ENCODE data around the gene ANKH.

Gene ANKH

DNA sequence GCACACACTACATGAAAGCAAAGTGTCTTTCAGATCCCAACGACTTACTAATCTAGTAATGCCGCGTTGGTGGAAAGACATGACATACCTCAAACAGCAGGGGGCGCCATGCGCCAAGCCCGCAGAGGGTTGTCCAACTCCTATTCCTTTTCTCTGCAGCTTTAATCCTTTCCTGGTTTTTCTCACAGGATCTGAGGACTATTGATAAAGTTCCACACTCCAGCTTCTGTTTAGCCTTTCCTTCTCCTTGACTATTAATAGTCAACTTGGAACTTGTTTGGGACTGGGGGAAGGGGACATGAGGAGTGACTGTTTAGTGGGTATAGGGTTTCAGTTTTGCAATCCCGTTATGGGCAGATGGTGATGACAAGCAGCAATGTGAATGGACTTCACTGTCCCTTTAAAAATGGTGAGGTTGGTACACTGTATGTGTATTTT is 144.1 kb downstream of the ANKH start:
- H3K27ac ChIP-seq = no peak overlapping the region
- DNase-seq (ENCODE audit: low read depth, low spot score) = no peak

GRCh38 chr5:14726066-14726838 is 145.3 kb downstream of the ANKH start:
- no peak overlapping the region for H3K27ac ChIP-seq
- no peak for DNase-seq (ENCODE audit: low read depth, low spot score)

GRCh38 chr5:14724633-14725032 is 146.9 kb downstream of the ANKH start:
- no peak overlapping the region for H3K27ac ChIP-seq
- DNase-seq (ENCODE audit: low read depth, low spot score) = no peak

DNA sequence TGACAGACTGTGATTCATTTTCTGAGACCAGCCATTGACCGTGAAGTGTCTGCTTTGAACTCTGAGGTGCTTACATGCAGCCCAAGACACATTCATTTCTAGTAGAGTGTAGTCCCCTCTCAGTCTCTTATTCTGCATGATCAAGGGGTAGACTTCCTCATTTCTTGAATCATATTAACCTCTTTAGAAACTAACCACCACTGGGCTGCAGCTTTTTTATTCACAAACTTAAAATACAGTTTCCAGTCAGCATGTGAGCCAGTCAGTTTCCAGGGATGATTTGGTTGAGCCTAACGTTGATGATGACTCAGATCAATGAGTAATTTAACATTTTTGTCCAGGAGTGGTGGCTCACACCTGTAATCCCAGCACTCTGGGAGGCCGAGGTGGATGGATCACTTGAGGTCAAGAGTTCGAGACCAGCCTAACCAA is 147.9 kb downstream of the ANKH start:
- H3K27ac ChIP-seq = no peak overlapping the region
- DNase-seq (ENCODE audit: low read depth, low spot score) = no peak

- H3K27ac ChIP-seq = no peak overlapping the region
- DNase-seq (ENCODE audit: low read depth, low spot score) = no peak
Observed at GRCh38 chr5:14722923-14723322, 148.7 kb downstream of the ANKH start.

DNA sequence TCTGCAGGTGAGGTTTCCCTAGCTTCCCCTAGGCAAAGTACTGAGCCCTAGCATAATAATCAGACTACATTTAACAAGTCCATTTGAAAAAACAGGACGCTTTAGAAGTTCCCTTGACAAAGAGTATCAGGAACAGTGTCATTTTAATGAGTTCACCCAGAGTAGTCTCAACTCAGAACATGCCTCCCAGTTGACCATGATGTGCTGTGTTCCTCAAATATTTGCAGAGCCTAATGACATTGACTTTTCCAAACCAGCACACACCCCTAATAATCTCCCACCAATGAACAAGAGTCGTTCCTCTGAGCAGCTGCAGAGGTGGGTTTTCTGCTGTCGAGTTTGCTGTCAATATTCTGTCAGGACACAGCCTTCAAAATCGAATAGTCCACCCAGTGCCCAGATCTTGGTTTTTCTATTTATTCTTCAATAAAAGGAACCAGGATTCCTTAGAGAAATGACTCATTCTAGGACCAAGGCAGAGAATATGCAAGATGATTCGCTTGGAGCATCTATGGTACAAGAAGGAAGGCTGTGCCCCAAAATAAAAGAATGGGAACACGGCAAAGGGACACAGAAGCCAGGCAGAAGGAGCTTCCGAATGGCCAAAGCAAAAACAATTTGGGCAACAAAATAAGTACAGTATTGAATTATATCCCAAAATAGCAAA is 149.5 kb downstream of the ANKH start:
- no peak for DNase-seq (ENCODE audit: low read depth, low spot score)

DNA sequence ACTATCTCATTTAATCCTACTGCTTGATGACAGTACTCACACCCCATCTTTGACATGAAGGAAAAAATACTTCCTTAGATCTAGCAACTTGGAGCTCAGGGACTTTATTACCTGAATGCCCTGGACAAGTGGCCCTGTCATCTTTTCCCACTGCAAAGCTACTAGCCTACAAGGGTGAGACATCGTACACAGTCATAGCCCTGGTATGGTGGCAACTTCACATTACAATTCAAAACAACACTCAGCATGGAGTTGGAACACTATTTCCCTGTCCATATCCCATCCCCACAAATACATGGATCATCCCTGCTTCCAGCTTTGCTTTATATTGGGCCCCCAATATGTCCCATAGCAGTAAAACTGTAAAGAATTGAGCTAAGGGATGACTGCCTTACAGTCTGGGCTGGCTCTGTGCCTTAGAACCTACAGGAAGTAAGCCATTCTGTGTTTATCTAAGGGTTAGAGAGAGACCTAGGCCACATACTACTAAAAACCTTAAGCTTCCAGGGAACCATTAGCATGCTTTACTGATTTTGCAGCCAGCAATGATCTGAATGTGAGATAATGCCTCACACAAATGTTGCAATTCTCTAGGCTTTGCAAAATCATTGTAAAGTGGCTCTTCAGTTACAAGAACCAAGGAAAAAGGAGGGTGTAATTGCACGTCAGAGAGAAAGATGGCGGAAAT is 151.2 kb downstream of the ANKH start:
- DNase-seq (ENCODE audit: low read depth, low spot score) = no peak
- H3K27ac ChIP-seq = peak overlapping the region; percentile 13

More for the DNA sequence above, 149.5 kb downstream of the ANKH start:
- H3K27ac ChIP-seq = no peak overlapping the region

- no peak overlapping the region for H3K27ac ChIP-seq
- no peak for DNase-seq (ENCODE audit: low read depth, low spot score)
Observed at GRCh38 chr5:14718778-14719177, 152.8 kb downstream of the ANKH start.

DNA sequence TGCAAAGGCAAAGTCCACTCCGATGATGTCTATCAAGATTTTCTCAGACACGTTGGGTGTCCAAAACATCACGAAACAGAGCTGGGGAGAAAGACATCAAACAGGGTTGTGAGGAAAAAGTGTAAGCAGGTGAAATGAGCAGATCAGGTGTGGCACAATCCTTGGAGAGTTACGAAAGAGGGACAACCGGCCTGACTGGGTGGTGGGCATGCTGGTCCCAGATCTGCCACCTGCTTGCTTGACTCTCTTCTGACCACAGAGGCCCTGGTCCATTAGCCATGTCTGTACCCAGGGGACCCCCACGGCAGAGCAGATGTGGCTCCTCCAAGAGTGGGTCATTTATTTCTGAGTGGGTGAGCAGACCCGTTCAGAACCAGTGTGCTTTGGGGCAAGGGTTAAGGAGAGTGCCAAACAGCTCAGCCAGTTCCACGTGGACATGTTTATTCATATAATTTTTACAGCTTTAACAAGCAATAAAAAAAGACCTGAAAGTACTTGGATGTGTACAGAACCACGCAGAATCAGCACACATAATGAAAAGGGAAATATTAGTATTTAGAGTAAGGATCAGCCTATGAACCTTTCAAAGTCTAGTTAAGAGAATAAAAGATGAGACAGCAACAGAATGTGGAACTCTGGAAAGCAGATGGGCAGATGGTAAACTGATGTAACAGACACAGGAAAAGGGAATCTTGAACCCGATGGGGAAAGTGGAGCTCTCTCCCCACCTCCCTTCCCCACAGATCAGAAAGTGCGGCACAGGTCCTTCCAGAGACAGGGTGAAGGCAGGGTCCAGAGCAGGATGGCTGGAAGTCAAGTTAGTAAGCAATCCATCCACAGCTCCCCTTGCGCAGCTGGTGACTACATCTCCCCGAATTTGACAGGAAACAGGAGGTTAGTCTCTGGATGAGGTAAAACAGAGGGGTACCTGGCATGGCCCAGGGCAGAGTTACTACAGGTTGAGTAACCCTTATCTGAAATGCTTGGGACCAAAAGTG is 154.5 kb downstream of the ANKH start:
- no peak for DNase-seq (ENCODE audit: low read depth, low spot score)
- H3K27ac ChIP-seq = no peak overlapping the region

DNA sequence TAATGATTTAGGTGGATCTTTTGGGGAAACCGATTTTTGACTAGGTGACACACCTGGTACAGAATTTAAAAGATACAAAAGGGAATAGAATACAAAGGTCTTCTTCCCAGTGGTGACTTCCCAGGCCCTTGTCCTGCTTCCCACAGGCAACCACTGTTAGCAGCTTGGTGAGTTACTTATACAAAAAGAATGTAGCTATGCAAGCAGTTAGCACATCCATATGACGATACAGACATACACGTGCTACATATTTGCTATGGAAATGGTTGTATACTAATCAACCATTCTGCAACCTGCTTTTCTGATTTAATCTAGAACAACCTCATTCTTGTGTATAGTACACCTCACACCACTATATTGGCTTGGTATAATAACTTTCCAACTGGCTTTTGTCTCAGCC is 156.1 kb downstream of the ANKH start:
- no peak for DNase-seq (ENCODE audit: low read depth, low spot score)
- H3K27ac ChIP-seq = no peak overlapping the region

- DNase-seq (ENCODE audit: low read depth, low spot score) = no peak
- H3K27ac ChIP-seq = no peak overlapping the region
Observed at GRCh38 chr5:14714706-14715105, 156.9 kb downstream of the ANKH start.

GRCh38 chr5:14713476-14714390 is 157.8 kb downstream of the ANKH start:
- H3K27ac ChIP-seq = no peak overlapping the region
- no peak for DNase-seq (ENCODE audit: low read depth, low spot score)

DNA sequence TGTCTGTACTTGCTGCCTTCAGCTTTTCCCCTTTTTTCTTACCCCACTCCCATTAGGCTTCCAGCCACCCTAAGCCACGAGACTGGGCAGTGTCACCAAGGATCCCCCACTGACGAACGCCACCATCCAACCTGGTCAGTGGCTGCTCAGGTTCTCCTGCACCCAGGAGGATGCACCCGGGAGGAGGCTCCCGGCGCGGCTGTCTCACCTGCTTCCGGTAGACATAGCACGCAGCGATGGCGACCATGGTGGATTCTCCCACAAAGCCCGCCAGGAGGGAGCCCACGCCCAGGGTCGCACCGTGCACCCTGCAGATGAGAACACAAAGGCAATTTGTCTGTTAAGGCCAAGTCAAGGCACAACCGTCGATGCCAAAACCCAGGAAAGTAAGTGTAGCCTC is 158.9 kb downstream of the ANKH start:
- no peak for DNase-seq (ENCODE audit: low read depth, low spot score)
- H3K27ac ChIP-seq = no peak overlapping the region

DNA sequence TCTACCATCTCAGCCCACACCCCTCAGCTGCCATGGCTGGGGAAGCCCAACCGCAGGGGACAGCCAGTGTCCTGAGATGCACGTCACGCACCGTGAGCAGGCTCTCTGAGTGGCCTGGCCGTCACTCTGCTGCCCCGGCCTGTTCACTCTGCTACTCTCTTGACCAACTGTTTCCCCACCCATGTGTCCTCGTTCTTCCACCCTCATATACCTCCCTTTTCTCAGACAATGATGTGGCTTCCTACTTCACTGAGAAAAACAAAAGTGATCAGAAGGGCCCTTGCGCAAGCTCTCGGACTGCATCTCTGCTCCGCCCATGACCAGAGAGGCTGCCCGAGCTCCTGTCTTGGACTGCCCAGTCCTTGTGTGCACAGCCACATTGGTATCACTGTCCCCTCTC is 159.4 kb downstream of the ANKH start:
- no peak overlapping the region for H3K27ac ChIP-seq
- DNase-seq (ENCODE audit: low read depth, low spot score) = no peak

GRCh38 chr5:14710313-14710994 is 161.1 kb downstream of the ANKH start:
- DNase-seq (ENCODE audit: low read depth, low spot score) = no peak
- no peak overlapping the region for H3K27ac ChIP-seq

DNA sequence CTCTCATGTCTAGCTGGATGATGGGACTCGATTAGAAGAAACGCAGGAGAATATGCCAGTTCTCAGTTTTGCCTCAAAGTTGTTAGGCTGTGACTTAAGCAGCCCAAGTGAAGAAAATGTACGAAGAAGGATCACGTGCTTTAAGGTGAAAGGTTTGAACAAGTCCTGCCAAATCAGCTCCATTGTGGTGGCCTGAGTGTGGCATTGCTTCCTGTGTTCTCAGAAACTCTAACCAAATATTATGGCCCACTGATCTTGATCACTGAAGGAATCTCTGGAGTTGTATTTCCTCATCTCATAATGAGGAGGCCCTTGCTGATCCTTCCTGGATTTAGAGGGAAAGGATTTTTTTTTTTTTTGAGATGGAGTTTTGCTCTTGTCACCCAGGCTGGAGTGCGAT is 163.0 kb downstream of the ANKH start:
- no peak for DNase-seq (ENCODE audit: low read depth, low spot score)
- no peak overlapping the region for H3K27ac ChIP-seq

DNA sequence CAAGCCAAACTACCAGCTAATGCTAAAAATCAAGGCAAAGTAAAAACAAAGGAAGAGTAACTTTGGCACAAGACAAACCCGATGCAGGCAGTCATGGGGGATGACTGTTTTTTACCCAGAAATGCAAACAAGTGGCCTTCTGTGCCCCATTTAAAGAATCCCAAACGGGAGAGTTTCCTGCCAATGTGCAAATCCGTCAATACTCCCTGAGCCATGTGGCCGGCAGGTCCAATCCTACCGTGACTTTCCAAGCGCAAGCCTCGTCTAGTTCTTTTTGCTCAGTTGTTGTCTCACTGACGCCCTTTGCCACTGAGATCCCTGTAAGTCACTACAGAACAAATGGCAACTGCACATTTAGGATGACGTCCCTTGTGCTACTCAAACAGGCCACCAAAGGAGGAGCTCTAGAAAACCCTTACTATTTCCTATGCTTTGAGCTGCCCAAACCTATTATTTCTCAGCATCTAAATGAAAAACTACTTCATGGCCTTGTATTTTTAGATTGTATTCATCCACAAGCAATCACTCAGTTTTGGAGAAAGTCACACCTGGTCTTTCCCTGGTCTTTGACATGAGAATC is 163.7 kb downstream of the ANKH start:
- H3K27ac ChIP-seq = no peak overlapping the region
- no peak for DNase-seq (ENCODE audit: low read depth, low spot score)

DNA sequence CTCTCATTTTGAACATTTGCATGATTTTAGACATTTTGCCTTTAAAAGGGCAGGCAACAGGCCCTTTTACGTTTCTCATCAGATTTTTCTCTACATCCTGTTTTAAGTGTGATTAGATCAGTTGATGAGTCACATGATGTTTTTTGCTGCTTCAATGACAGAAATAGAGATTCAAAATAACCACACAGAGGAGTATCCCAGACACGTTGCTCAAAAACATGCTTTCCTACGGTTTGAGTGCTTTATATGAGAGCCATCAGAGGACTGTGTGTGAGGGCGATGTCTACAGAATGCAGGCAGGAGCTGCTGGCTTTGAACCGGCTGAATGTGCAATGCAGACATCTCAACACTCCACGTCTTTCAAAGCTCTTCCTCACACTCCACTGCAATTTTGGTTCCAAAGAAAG is 165.0 kb downstream of the ANKH start:
- H3K27ac ChIP-seq = peak overlapping the region; percentile 4
- DNase-seq (ENCODE audit: low read depth, low spot score) = no peak
